Aortic smooth muscle cell (primary cell): Measurements from ENCODE around the gene DNPEP. TPM values are rescaled to one million over a fixed set of nuclear protein-coding genes. Genes with fewer than 3 reads are reported as not detected.

Experiments used
- total RNA-seq: library from RNA; depleted of rRNA; stranded (reverse); fragments of >200 nt; gene quantifications from 2 replicates; pipeline ENCODE4 v1.2.3, GENCODE V29; 2014

Gene DNPEP
- 47.6 and 49.3 TPM in 2 replicates for total RNA-seq

GRCh38 chr2:219387306-219388120, at the start of gene DNPEP:
Gene DNPEP, minus strand, starts transcription at chr2:219387912. Its CDS starts 118 bp downstream, at chr2:219387794.

GRCh38 chr2:219434718-219435525, 47.2 kb upstream of the DNPEP start, which contains the start of gene SPEG:
Gene SPEG, plus strand, starts transcription at chr2:219434843. Its CDS starts 135 bp downstream, at chr2:219434978.

GRCh38 chr2:219418155-219419011, 30.7 kb upstream of the DNPEP start, which contains the start of gene DES:
Gene DES, plus strand, starts transcription at chr2:219418377. Its CDS starts 86 bp downstream, at chr2:219418463.

GRCh38 chr2:219332542-219332941, 55.2 kb downstream of the DNPEP start, which contains the start of gene RESP18:
Gene RESP18, minus strand, starts transcription at chr2:219332744.

Other genes with a start within 250 kb of the DNPEP start
- gene NHEJ1, start 227.1 kb downstream of the DNPEP start, total RNA-seq, result 10.8 and 11.6 TPM in 2 replicates
- gene SLC23A3, start 217.9 kb downstream of the DNPEP start, total RNA-seq, result 1.6 TPM in 2 replicates
- 37.9 and 41.9 TPM in 2 replicates for gene CNPPD1, start 211.0 kb downstream of the DNPEP start, total RNA-seq
- gene RETREG2, start 209.6 kb downstream of the DNPEP start, total RNA-seq, result 64.1 and 72.9 TPM in 2 replicates
- gene ZFAND2B, start 181.1 kb downstream of the DNPEP start, total RNA-seq, result 30.0 and 37.5 TPM in 2 replicates
- gene ABCB6, start 169.0 kb downstream of the DNPEP start, total RNA-seq, result 21.6 and 28.3 TPM in 2 replicates
- 43.5 and 44.4 TPM in 2 replicates for gene ATG9A, start 158.3 kb downstream of the DNPEP start, total RNA-seq
- 17.6 and 20.6 TPM in 2 replicates for gene ANKZF1, start 158.1 kb downstream of the DNPEP start, total RNA-seq
- gene GLB1L, start 142.5 kb downstream of the DNPEP start, total RNA-seq, result 15.3 and 20.3 TPM in 2 replicates
- 26.8 and 34.8 TPM in 2 replicates for gene STK16, start 142.4 kb downstream of the DNPEP start, total RNA-seq
- not detected in 2 replicates for gene TUBA4B, start 134.7 kb downstream of the DNPEP start, total RNA-seq
- 19.1 and 30.1 TPM in 2 replicates for gene TUBA4A, start 134.0 kb downstream of the DNPEP start, total RNA-seq
- 39.4 and 43.2 TPM in 2 replicates for gene DNAJB2, start 108.5 kb downstream of the DNPEP start, total RNA-seq
- 0.25 and 0.40 TPM in 2 replicates for gene PTPRN, start 78.5 kb downstream of the DNPEP start, total RNA-seq
- not detected in 2 replicates for gene RESP18, start 55.2 kb downstream of the DNPEP start, total RNA-seq
- gene DES, start 30.5 kb upstream of the DNPEP start, total RNA-seq, result 0.13 and 0.62 TPM in 2 replicates
- gene SPEG, start 46.9 kb upstream of the DNPEP start, total RNA-seq, result 11.1 and 25.1 TPM in 2 replicates
- 45.5 and 55.0 TPM in 2 replicates for gene GMPPA, start 111.0 kb upstream of the DNPEP start, total RNA-seq
- 0.12 TPM in 1 of 2 replicates, not detected in the other for gene ASIC4, start 126.6 kb upstream of the DNPEP start, total RNA-seq
- gene CHPF, start 155.9 kb upstream of the DNPEP start, total RNA-seq, result 107 and 128 TPM in 2 replicates
- 1.1 and 1.3 TPM in 2 replicates for gene TMEM198, start 156.1 kb upstream of the DNPEP start, total RNA-seq
- gene OBSL1, start 183.6 kb upstream of the DNPEP start, total RNA-seq, result 28.4 and 43.8 TPM in 2 replicates
- 0.13 and 0.25 TPM in 2 replicates for gene INHA, start 184.4 kb upstream of the DNPEP start, total RNA-seq
- 11.1 and 12.6 TPM in 2 replicates for gene STK11IP, start 209.9 kb upstream of the DNPEP start, total RNA-seq
- gene SLC4A3, start 239.7 kb upstream of the DNPEP start, total RNA-seq, result 0.40 and 0.50 TPM in 2 replicates